ENCODE data around the gene MAML1. TPM values are rescaled to one million over a fixed set of nuclear protein-coding genes. Genes with fewer than 3 reads are reported as not detected.

The MAML1 gene
- total and polyA plus RNA-seq, 10 of the 15 experiments (the other 5 are each of a cell fraction or from before 2014, with no cell fraction given), result 0.42 to 23.9 (median 7.3) TPM

DNA sequence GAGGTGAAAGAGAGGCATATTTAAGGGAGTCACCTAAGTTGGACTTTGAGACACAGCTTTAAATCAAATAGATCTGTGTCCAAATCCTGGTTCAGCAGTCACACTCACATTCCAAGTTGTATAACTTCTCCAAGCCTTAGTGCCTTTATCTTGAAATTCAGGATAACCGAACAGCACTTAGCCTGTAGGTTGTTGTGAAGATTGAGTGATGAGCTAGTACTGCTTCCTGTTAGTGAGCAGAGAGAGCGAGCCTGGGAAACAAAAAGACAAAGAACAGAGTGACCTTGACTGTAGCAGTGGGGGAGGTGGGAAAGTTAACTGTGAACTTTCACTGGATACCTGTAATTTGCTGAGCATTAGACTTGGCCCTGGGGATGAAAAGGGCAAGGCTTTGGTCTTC lies 22.4 kb downstream of the MAML1 start:
- in situ Hi-C loops (cut with MboI), result no loop called here
- H2AFZ ChIP-seq (ENCODE audit: control insufficient read depth, low read depth, low read length), result no peak overlapping the region

More for the DNA sequence above, 22.4 kb downstream of the MAML1 start:
- no peak for DNase-seq (ENCODE audit: low read depth, low spot score)
- Histone ChIP-seq H3K9ac (ENCODE audit: control insufficient read depth, insufficient read depth, low read length) (no peak overlapping the region), H3K27me3 (replicated peaks in 1 of 2; ENCODE audit: control insufficient read depth in 2 of 2, insufficient read depth in 2 of 2, low read length in 1 of 2) (no peaks in the 10 kb centered on the region), H3K4me2 (ENCODE audit: control insufficient read depth, insufficient read depth) (no peak overlapping the region), H3K4me3 (no peak overlapping the region), H4K20me1 (ENCODE audit: control insufficient read depth, insufficient read depth) (no peaks in the 10 kb centered on the region), H3K79me2 (ENCODE audit: control insufficient read depth, insufficient read depth, low read length) (peaks cover 55% of the 10 kb centered on the region), H3K4me1 (ENCODE audit: control insufficient read depth, insufficient read depth, low read length) (peaks cover 15% of the 10 kb centered on the region), H3K36me3 (ENCODE audit: control insufficient read depth in 2 of 2, insufficient read depth in 2 of 2, low read length in 1 of 2) (peaks cover 0 to 7% of the 10 kb centered on the region in 2 experiments; a peak in 1 of 4 replicates), H3K9me3 (replicated peaks; ENCODE audit: control insufficient read depth, insufficient read depth, low read length) (no peaks in the 10 kb centered on the region), H3K27ac (ENCODE audit: control insufficient read depth, insufficient read depth) (no peak overlapping the region)
- BruUV-seq (replicated peaks), result TSS peak; percentile 43
- ATAC-seq, result no peak
- no peak for FAIRE-seq
- CTCF ChIA-PET, result interaction anchor here (1.1 kb wide), 1 partner anchor 12 kb away, joined by 4 read pairs; no protein-coding TSS in a partner anchor
- RAD21 ChIA-PET (ENCODE audit: unreplicated experiment), result no interaction called here
- SMC1A ChIA-PET (ENCODE audit: uncharacterized antibody, unreplicated experiment), result interaction anchor here (1.6 kb wide), 1 partner anchor 16 kb away, joined by 3 read pairs; no protein-coding TSS in a partner anchor
- TF ChIP-seq RELB (IDR thresholded peaks at IDR 0.05; ENCODE audit: low read depth), result no peak
- no peak for TF ChIP-seq POLR2A (IDR thresholded peaks at IDR 0.05; ENCODE audit: low read depth, low read length)
- no peak for TF ChIP-seq MTA2 (IDR thresholded peaks at IDR 0.05; ENCODE audit: low read depth)
- no peak for TF ChIP-seq CHD1 (IDR thresholded peaks at IDR 0.05; ENCODE audit: low read depth, low read length)
- no peak for TF ChIP-seq PML (IDR thresholded peaks at IDR 0.05; ENCODE audit: low read length)
- TF ChIP-seq TCF12 (IDR thresholded peaks at IDR 0.05; ENCODE audit: low read depth, low read length), result no peak
- TF ChIP-seq JUNB (IDR thresholded peaks at IDR 0.05), result no peak
- TF ChIP-seq USF2 (IDR thresholded peaks at IDR 0.05; ENCODE audit: borderline replicate concordance, low read depth, low read length), result no peak
- TF ChIP-seq E2F8 (IDR thresholded peaks at IDR 0.05; ENCODE audit: low read depth, partially characterized antibody), result no peak
- TF ChIP-seq ASH2L (IDR thresholded peaks at IDR 0.05; ENCODE audit: borderline replicate concordance, low read depth), result no peak
- TF ChIP-seq MXI1 (IDR thresholded peaks at IDR 0.05; ENCODE audit: low read depth, low read length), result no peak
- no peak for TF ChIP-seq BMI1 (IDR thresholded peaks at IDR 0.05; ENCODE audit: borderline replicate concordance)
- POLR2A ChIA-PET, result interaction anchor here (1.0 kb wide), 1 partner anchor 43 kb away, joined by 5 read pairs; no protein-coding TSS in a partner anchor
- intact Hi-C loops (cut with micrococcal nuclease; ENCODE audit: unreplicated experiment), result no loop called here
- WGBS (ENCODE audit: insufficient coverage, insufficient replicate concordance, low lambda C conversion rate, missing lambda C conversion rate), result 54% methylated on average over 2 of the region's 2 CpGs
